SK-N-SH (cell line): Measurements from ENCODE around the gene EP400. TPM values are rescaled to one million over a fixed set of nuclear protein-coding genes. Genes with fewer than 3 reads are reported as not detected.

Experiments used
- CTCF ChIA-PET: fragments of 300-600, 350-600 bp; formaldehyde crosslinking; extraction: SDS; loops from one replicate; lab custom pipeline; 2021; lab: Yijun Ruan, JAX
- POLR2A ChIA-PET: fragments of 350-600 bp; sonication (Branson Sonifier 250); formaldehyde crosslinking; extraction: SDS; loops from one replicate; lab custom pipeline; 2020; ENCODE audit warnings: antibody characterized with exemption, inconsistent platforms; lab: Yijun Ruan, JAX
- DNase-seq: peaks from one replicate; pipeline ENCODE4 v3.0.0; 2012
- H2AFZ ChIP-seq: fragments of 200-600 bp; sonication (generic); 2 replicates; pipeline ENCODE4 v1.8.1; 2016; ENCODE audit warnings: antibody characterized with exemption, mild to moderate bottlenecking, low read depth
- H3F3A ChIP-seq: fragments of 200-600 bp; sonication (generic); replicated peaks from 2 replicates; pipeline ENCODE3; 2016; ENCODE audit warnings: antibody characterized with exemption, mild to moderate bottlenecking; ENCODE audit not compliant: insufficient read depth
- H3K27ac ChIP-seq, 2 experiments: fragments of 200-500 bp in 1 of 2; fragments of 200-600 bp in 1 of 2; sonication (Bioruptor generic) in 1 of 2; sonication (generic), shearing (Covaris generic) in 1 of 2; 2 replicates each; pipeline versions ENCODE4 v1.5.1 to v1.6.1; 2014 to 2016; ENCODE audit warnings: low read depth in 2 of 2, inconsistent platforms in 1 of 2, low read length in 1 of 2, mild to moderate bottlenecking in 1 of 2, mixed read lengths in 1 of 2
- H3K27me3 ChIP-seq: fragments of 200-600 bp; sonication (generic), shearing (Covaris generic); 2 replicates; pipeline ENCODE4 v1.6.1; 2016; ENCODE audit warnings: mixed run types; ENCODE audit not compliant: insufficient read depth
- H3K36me3 ChIP-seq, 2 experiments: fragments of 200-500 bp in 1 of 2; fragments of 200-600 bp in 1 of 2; sonication (Bioruptor generic) in 1 of 2; sonication (generic) in 1 of 2; replicated peaks in 1 of 2; 2 replicates each; pipeline versions ENCODE3 to v1.5.1; 2014 to 2016; ENCODE audit warnings: low read length in 1 of 2, mild to moderate bottlenecking in 1 of 2; ENCODE audit not compliant: insufficient read depth in 2 of 2, control insufficient read depth in 1 of 2
- H3K4me1 ChIP-seq, 2 experiments: fragments of 200-500 bp in 1 of 2; fragments of 200-600 bp in 1 of 2; sonication (Bioruptor generic) in 1 of 2; sonication (generic), shearing (Covaris generic) in 1 of 2; 2 replicates each; pipeline versions ENCODE4 v1.5.1 to v1.6.1; 2014 to 2016; ENCODE audit warnings: low read depth in 1 of 2, low read length in 1 of 2, mixed run types in 1 of 2; ENCODE audit not compliant: insufficient read depth in 2 of 2, control insufficient read depth in 1 of 2
- H3K4me2 ChIP-seq: fragments of 200-600 bp; sonication (generic), shearing (Covaris generic); 2 replicates; pipeline ENCODE4 v1.6.1; 2017; ENCODE audit warnings: mixed run types
- H3K4me3 ChIP-seq, 2 experiments: fragments of 200-500 bp in 1 of 2; fragments of 200-600 bp in 1 of 2; sonication (Bioruptor generic) in 1 of 2; sonication (generic), shearing (Covaris generic) in 1 of 2; 2 replicates each; pipeline versions ENCODE4 v1.5.1 to v1.8.1; 2014 to 2016; ENCODE audit warnings: low read depth in 2 of 2, inconsistent platforms in 1 of 2, low read length in 1 of 2, mild to moderate bottlenecking in 1 of 2, mixed read lengths in 1 of 2, moderate library complexity in 1 of 2
- H3K79me2 ChIP-seq: fragments of 200-600 bp; sonication (generic); 2 replicates; pipeline ENCODE4 v1.8.1; 2017; ENCODE audit warnings: mild to moderate bottlenecking; ENCODE audit not compliant: insufficient read depth
- H3K9ac ChIP-seq: fragments of 200-600 bp; sonication (generic); 2 replicates; pipeline ENCODE4 v1.6.1; 2017; ENCODE audit warnings: mixed run types
- H3K9me2 ChIP-seq: fragments of 200-600 bp; sonication (generic); 2 replicates; pipeline ENCODE4 v1.6.1; 2017; ENCODE audit warnings: mixed run types
- H3K9me3 ChIP-seq: fragments of 200-600 bp; sonication (generic); 2 replicates; pipeline ENCODE4 v1.6.1; 2017; ENCODE audit warnings: mixed run types, mild to moderate bottlenecking, moderate library complexity
- H4K20me1 ChIP-seq: fragments of 200-600 bp; sonication (generic); 2 replicates; pipeline ENCODE4 v1.6.1; 2017; ENCODE audit warnings: mild to moderate bottlenecking, mixed run types; ENCODE audit not compliant: insufficient read depth
- CHD2 ChIP-seq: fragments of 150-350 bp; IDR thresholded peaks from 2 replicates; pipeline ENCODE4 v1.6.1; 2018; ENCODE audit warnings: low read length; ENCODE audit not compliant: partially characterized antibody
- ELF1 ChIP-seq: IDR thresholded peaks from 2 replicates; pipeline ENCODE4 v1.4.0; 2012
- EP300 ChIP-seq, 2 experiments: IDR thresholded peaks; 2 replicates each; pipeline versions ENCODE4 v1.4.0 to v1.6.1; 2012; ENCODE audit warnings: borderline replicate concordance in 1 of 2, low read depth in 1 of 2, low read length in 1 of 2
- EZH2phosphoT487 ChIP-seq: fragments of 200-600 bp; sonication (generic); IDR thresholded peaks from 2 replicates; pipeline ENCODE4 v1.6.1; 2017; ENCODE audit warnings: low read depth, mixed run types, mild to moderate bottlenecking, antibody characterized with exemption, moderate library complexity, borderline replicate concordance
- FOXJ3 ChIP-seq: sonication (generic); formaldehyde crosslinking; IDR thresholded peaks from 2 replicates; pipeline ENCODE4 v1.5.1; 2020; ENCODE audit warnings: mild to moderate bottlenecking, missing genetic modification reagents
- FOXM1 ChIP-seq: IDR thresholded peaks from 2 replicates; pipeline ENCODE4 v1.4.0; 2012; ENCODE audit warnings: low read depth, mild to moderate bottlenecking
- GABPA ChIP-seq: IDR thresholded peaks from 2 replicates; pipeline ENCODE4 v1.4.0; 2012; ENCODE audit warnings: low read depth, mild to moderate bottlenecking
- IRF3 ChIP-seq: fragments of 150-350 bp; IDR thresholded peaks from 2 replicates; pipeline ENCODE4 v1.6.1; 2016; ENCODE audit warnings: mild to moderate bottlenecking, low read depth, low read length
- JUND ChIP-seq: IDR thresholded peaks from 2 replicates; pipeline ENCODE4 v1.4.0; 2012
- MEF2A ChIP-seq: IDR thresholded peaks from 2 replicates; pipeline ENCODE4 v1.4.0; 2012; ENCODE audit warnings: low read depth, borderline replicate concordance
- MXI1 ChIP-seq: IDR thresholded peaks from 2 replicates; pipeline ENCODE4 v1.6.1; 2012; ENCODE audit warnings: mild to moderate bottlenecking, low read depth, low read length, improper control_type of control experiment
- NFIC ChIP-seq: IDR thresholded peaks from 2 replicates; pipeline ENCODE4 v1.4.0; 2012; ENCODE audit warnings: borderline replicate concordance
- RAD21 ChIP-seq: IDR thresholded peaks from 2 replicates; pipeline ENCODE4 v1.6.1; 2012; ENCODE audit warnings: mild to moderate bottlenecking, low read length
- RCOR1 ChIP-seq: fragments of 150-350 bp; IDR thresholded peaks from 2 replicates; pipeline ENCODE4 v1.6.1; 2017; ENCODE audit warnings: antibody characterized with exemption, low read length
- RFX5 ChIP-seq: IDR thresholded peaks from 2 replicates; pipeline ENCODE4 v1.6.1; 2012; ENCODE audit warnings: mild to moderate bottlenecking, improper control_type of control experiment, low read length
- SIN3A ChIP-seq: IDR thresholded peaks from 2 replicates; pipeline ENCODE4 v1.6.1; 2012; ENCODE audit warnings: low read depth, mild to moderate bottlenecking, low read length, moderate library complexity, borderline replicate concordance
- SMC3 ChIP-seq: IDR thresholded peaks from 2 replicates; pipeline ENCODE4 v1.6.1; 2012; ENCODE audit warnings: low read depth, low read length, improper control_type of control experiment
- TAF1 ChIP-seq: IDR thresholded peaks from 2 replicates; pipeline ENCODE4 v1.6.1; 2012; ENCODE audit warnings: low read depth, mild to moderate bottlenecking, low read length, moderate library complexity, borderline replicate concordance
- TCF12 ChIP-seq: IDR thresholded peaks from 2 replicates; pipeline ENCODE4 v1.4.0; 2012
- USF2 ChIP-seq: fragments of 150-350 bp; IDR thresholded peaks from 2 replicates; pipeline ENCODE4 v1.6.1; 2017; ENCODE audit warnings: antibody characterized with exemption, low read length, low read depth, borderline replicate concordance
- YY1 ChIP-seq: IDR thresholded peaks from 2 replicates; pipeline ENCODE4 v1.4.0; 2012; ENCODE audit warnings: low read depth, mild to moderate bottlenecking
- WGBS: methylation state at CpG from one replicate; pipeline ENCODE4 v1.1.6; 2017; ENCODE audit warnings: low lambda C conversion rate; 5-methylcytosine and 5-hydroxymethylcytosine counted together
- polyA plus RNA-seq, 3 experiments: library from polyadenylated mRNA; depleted of rRNA; stranded (reverse); fragments of >200 nt; gene quantifications; 2 replicates each; pipeline ENCODE4 v1.2.3, GENCODE V29; 2012
- TF ChIP-seq, protein P1 (sequence below): fragments of 200-600 bp; sonication (generic); IDR thresholded peaks from 2 replicates; pipeline ENCODE4 v1.6.1; 2017; ENCODE audit warnings: antibody characterized with exemption, mild to moderate bottlenecking, moderate library complexity
- TF ChIP-seq, protein P2 (sequence below): IDR thresholded peaks from 2 replicates; pipeline ENCODE4 v1.4.0; 2012; ENCODE audit warnings: low read depth, borderline replicate concordance
- TF ChIP-seq, protein P3 (sequence below): IDR thresholded peaks from 2 replicates; pipeline ENCODE4 v1.4.0; 2012; ENCODE audit warnings: low read depth

The EP400 gene
- polyA plus RNA-seq, 1 of the 3 experiments (the other 2 are of a cell fraction), result 7.0 TPM

DNA sequence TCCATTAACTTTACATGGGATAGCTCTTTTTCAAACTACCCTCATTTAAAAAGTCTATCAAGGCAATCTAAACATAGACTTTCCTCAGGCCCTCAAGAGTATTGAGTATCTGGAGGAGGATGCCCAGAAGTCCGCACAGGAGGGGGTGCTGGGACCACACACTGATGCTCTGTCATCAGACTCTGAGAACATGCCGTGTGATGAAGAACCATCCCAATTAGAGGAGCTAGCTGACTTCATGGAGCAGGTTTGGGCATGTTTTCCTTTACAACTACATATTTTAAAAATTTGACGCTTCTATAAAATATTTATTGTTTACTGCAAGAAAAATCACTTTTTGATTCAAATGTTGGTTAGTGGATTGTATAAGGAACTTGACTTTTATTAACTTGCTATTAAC is 93.5 kb downstream of the EP400 start:
- H3K9me2 ChIP-seq, result no peaks in the 10 kb centered on the region
- no peak for DNase-seq
- TF ChIP-seq ELF1, result no peak
- no peak for TF ChIP-seq RCOR1
- no peak for TF ChIP-seq NFIC
- no peak for TF ChIP-seq SIN3A
- no peak for TF ChIP-seq YY1
- no peak for TF ChIP-seq FOXM1
- TF ChIP-seq JUND, result no peak
- TF ChIP-seq RAD21, result no peak
- TF ChIP-seq RFX5, result no peak
- TF ChIP-seq, protein P1, sequence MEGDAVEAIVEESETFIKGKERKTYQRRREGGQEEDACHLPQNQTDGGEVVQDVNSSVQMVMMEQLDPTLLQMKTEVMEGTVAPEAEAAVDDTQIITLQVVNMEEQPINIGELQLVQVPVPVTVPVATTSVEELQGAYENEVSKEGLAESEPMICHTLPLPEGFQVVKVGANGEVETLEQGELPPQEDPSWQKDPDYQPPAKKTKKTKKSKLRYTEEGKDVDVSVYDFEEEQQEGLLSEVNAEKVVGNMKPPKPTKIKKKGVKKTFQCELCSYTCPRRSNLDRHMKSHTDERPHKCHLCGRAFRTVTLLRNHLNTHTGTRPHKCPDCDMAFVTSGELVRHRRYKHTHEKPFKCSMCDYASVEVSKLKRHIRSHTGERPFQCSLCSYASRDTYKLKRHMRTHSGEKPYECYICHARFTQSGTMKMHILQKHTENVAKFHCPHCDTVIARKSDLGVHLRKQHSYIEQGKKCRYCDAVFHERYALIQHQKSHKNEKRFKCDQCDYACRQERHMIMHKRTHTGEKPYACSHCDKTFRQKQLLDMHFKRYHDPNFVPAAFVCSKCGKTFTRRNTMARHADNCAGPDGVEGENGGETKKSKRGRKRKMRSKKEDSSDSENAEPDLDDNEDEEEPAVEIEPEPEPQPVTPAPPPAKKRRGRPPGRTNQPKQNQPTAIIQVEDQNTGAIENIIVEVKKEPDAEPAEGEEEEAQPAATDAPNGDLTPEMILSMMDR, result no peak
- no peak for TF ChIP-seq EZH2phosphoT487
- TF ChIP-seq MEF2A, result no peak
- no peak for TF ChIP-seq TCF12
- TF ChIP-seq, protein P2, sequence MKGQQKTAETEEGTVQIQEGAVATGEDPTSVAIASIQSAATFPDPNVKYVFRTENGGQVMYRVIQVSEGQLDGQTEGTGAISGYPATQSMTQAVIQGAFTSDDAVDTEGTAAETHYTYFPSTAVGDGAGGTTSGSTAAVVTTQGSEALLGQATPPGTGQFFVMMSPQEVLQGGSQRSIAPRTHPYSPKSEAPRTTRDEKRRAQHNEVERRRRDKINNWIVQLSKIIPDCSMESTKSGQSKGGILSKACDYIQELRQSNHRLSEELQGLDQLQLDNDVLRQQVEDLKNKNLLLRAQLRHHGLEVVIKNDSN, result no peak
- no peak for TF ChIP-seq FOXJ3 (CRISPR knock-in tag)
- no peak for TF ChIP-seq TAF1
- H3K4me2 ChIP-seq, result no peak overlapping the region
- H3K36me3 ChIP-seq, result peaks cover 23 to 53% of the 10 kb centered on the region in 2 experiments
- POLR2A ChIA-PET, result no interaction called here
- WGBS, result 96% methylated on average over 3 of the region's 3 CpGs
- no peaks in the 10 kb centered on the region for H3F3A ChIP-seq
- H2AFZ ChIP-seq, result no peak overlapping the region
- no peaks in the 10 kb centered on the region for H3K27me3 ChIP-seq
- no peak overlapping the region for H3K4me3 ChIP-seq
- CTCF ChIA-PET, result interaction anchor here (1.4 kb wide), 1 partner anchor 16 kb away, joined by 3 read pairs; no protein-coding TSS in a partner anchor
- H3K27ac ChIP-seq, result no peak overlapping the region
- no peaks in the 10 kb centered on the region; the same call in 1 of the 2 replicates for H3K79me2 ChIP-seq
- H3K9ac ChIP-seq, result no peak overlapping the region
- peaks cover 11% of the 10 kb centered on the region; the same call in 1 of the 2 replicates for H4K20me1 ChIP-seq
- peaks cover 7 to 20% of the 10 kb centered on the region in 2 experiments for H3K4me1 ChIP-seq
- H3K9me3 ChIP-seq, result no peaks in the 10 kb centered on the region

GRCh38 chr12:132043770-132044467 is 94.2 kb downstream of the EP400 start:
- H3K36me3 ChIP-seq, result peaks cover 28 to 48% of the 10 kb centered on the region in 2 experiments
- H3K9me3 ChIP-seq, result no peaks in the 10 kb centered on the region
- no peak overlapping the region for H2AFZ ChIP-seq
- peaks cover 6% of the 10 kb centered on the region for H3K79me2 ChIP-seq
- no peak for DNase-seq
- peaks cover 11% of the 10 kb centered on the region; the same call in 1 of the 2 replicates for H4K20me1 ChIP-seq
- WGBS, result 92% methylated on average over 11 of the region's 17 CpGs
- H3K27me3 ChIP-seq, result no peaks in the 10 kb centered on the region
- H3F3A ChIP-seq, result no peaks in the 10 kb centered on the region
- ChIA-PET CTCF (interaction anchor here (1.4 kb wide), 1 partner anchor 17 kb away, joined by 3 read pairs; no protein-coding TSS in a partner anchor), POLR2A (no interaction called here)
- no peak overlapping the region for H3K4me2 ChIP-seq
- no peak overlapping the region for H3K4me3 ChIP-seq
- H3K9me2 ChIP-seq, result no peaks in the 10 kb centered on the region
- no peak overlapping the region for H3K9ac ChIP-seq
- H3K4me1 ChIP-seq, result peaks cover 7 to 20% of the 10 kb centered on the region in 2 experiments
- H3K27ac ChIP-seq, result no peak overlapping the region
- TF ChIP-seq EP300 (IDR thresholded peaks at IDR 0.05; ENCODE audit: borderline replicate concordance in 1 of 2, low read depth in 1 of 2, low read length in 1 of 2) (no peak), MXI1 (no peak), EZH2phosphoT487 (no peak), YY1 (no peak), RFX5 (no peak), IRF3 (no peak), NFIC (no peak), FOXM1 (no peak), CHD2 (no peak), SMC3 (no peak), USF2 (no peak), MEF2A (no peak), ELF1 (no peak), GABPA (no peak)
- TF ChIP-seq, protein P3, sequence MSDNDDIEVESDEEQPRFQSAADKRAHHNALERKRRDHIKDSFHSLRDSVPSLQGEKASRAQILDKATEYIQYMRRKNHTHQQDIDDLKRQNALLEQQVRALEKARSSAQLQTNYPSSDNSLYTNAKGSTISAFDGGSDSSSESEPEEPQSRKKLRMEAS, result no peak
